HCT116 (cell line): ENCODE data around the gene PPP2R3A. TPM values are rescaled to one million over a fixed set of nuclear protein-coding genes. Genes with fewer than 3 reads are reported as not detected.

Source experiments
- ATAC-seq: fragments of 200-7000 bp; cut with Tn5 transposase; 2 replicates; pipeline ENCODE4 v1.9.1; 2020; ENCODE audit warnings: mild to moderate bottlenecking, moderate library complexity
- BruUV-seq: library from RNA; stranded (reverse); fragments of 400-500 nt; replicated peaks from 2 replicates; lab custom pipeline; 2021; lab: Mats Ljungman, UMichigan
- CTCF ChIA-PET: fragments of 300-600 bp; sonication (Branson Sonifier 250); formaldehyde crosslinking; loops from one replicate; lab custom pipeline; 2021; ENCODE audit warnings: antibody characterized with exemption; lab: Charles Lee
- POLR2A ChIA-PET: fragments of 300-600, 350-600 bp; sonication (Branson Sonifier 250); formaldehyde crosslinking; loops from one replicate; lab custom pipeline; 2021; ENCODE audit warnings: antibody characterized with exemption; lab: Charles Lee
- RAD21 ChIA-PET, 2 experiments: fragments of 300-600 bp; sonication (Branson Sonifier 250); formaldehyde crosslinking; loops; one replicate each; lab custom pipeline; 2023; ENCODE audit warnings: low total read pairs in 2 of 2; ENCODE audit not compliant: uncharacterized antibody in 2 of 2, unreplicated experiment in 2 of 2, low non-redundant PET in 1 of 2; lab: Charles Lee
- DNase-seq: peaks from one replicate; pipeline ENCODE4 v3.0.0-alpha.2; 2010; ENCODE audit warnings: low read depth, low spot score
- H2AFZ ChIP-seq: fragments of 200-600 bp; shearing (Covaris generic), sonication (generic); 2 replicates; pipeline ENCODE4 v1.6.1; 2017; ENCODE audit warnings: low read depth, mixed run types, mixed read lengths, antibody characterized with exemption, low read length; ENCODE audit not compliant: poor library complexity, severe bottlenecking
- H3K27ac ChIP-seq: 2 replicates; pipeline ENCODE4 v1.5.1; 2012; ENCODE audit warnings: low read depth, low read length
- H3K27me3 ChIP-seq: fragments of 200-600 bp; sonication (generic); 2 replicates; pipeline ENCODE4 v1.6.1; 2016; ENCODE audit warnings: mixed run types, low read length, mixed read lengths; ENCODE audit not compliant: insufficient read depth
- H3K36me3 ChIP-seq, 2 experiments: fragments of 200-500 bp in 1 of 2; fragments of 200-600 bp in 1 of 2; sonication (Bioruptor generic) in 1 of 2; sonication (generic) in 1 of 2; 2 replicates each; pipeline versions ENCODE4 v1.5.1 to v1.6.1; 2014 to 2016; ENCODE audit warnings: low read length in 2 of 2, inconsistent platforms in 1 of 2, mixed read lengths in 1 of 2, mixed run types in 1 of 2; ENCODE audit not compliant: insufficient read depth in 2 of 2, control insufficient read depth in 1 of 2
- H3K4me1 ChIP-seq, 2 experiments: fragments of 200-600 bp in 1 of 2; sonication (generic) in 1 of 2; 2 replicates each; pipeline versions ENCODE4 v1.5.1 to v1.6.1; 2012 to 2017; ENCODE audit warnings: low read length in 2 of 2, inconsistent platforms in 1 of 2, mild to moderate bottlenecking in 1 of 2, mixed read lengths in 1 of 2, mixed run types in 1 of 2, moderate library complexity in 1 of 2; ENCODE audit not compliant: insufficient read depth in 2 of 2, control insufficient read depth in 1 of 2
- H3K4me2 ChIP-seq: fragments of 200-600 bp; sonication (generic); 2 replicates; pipeline ENCODE4 v1.6.1; 2017; ENCODE audit warnings: mixed run types, low read length, mixed read lengths
- H3K4me3 ChIP-seq, 2 experiments: fragments of 200-600 bp in 1 of 2; sonication (generic) in 1 of 2; replicated peaks in 1 of 2; 2 replicates each; pipeline ENCODE4 v1.5.1; 2011 to 2016; ENCODE audit warnings: low read length in 2 of 2, control low read depth in 1 of 2, low read depth in 1 of 2, mild to moderate bottlenecking in 1 of 2, mixed read lengths in 1 of 2, mixed run types in 1 of 2
- H3K79me2 ChIP-seq: fragments of 200-600 bp; sonication (generic); 2 replicates; pipeline ENCODE4 v1.6.1; 2017; ENCODE audit warnings: mild to moderate bottlenecking, mixed run types, low read length, moderate library complexity, mixed read lengths; ENCODE audit not compliant: insufficient read depth
- H3K9ac ChIP-seq: fragments of 200-600 bp; sonication (generic); 2 replicates; pipeline ENCODE4 v1.6.1; 2016; ENCODE audit warnings: low read length, mixed read lengths
- H3K9me2 ChIP-seq: fragments of 200-600 bp; sonication (generic), shearing (Covaris generic); 2 replicates; pipeline ENCODE4 v1.6.1; 2017; ENCODE audit warnings: mixed run types, mild to moderate bottlenecking, moderate library complexity; ENCODE audit not compliant: insufficient read depth
- H3K9me3 ChIP-seq, 2 experiments: fragments of 200-500 bp in 1 of 2; fragments of 200-600 bp in 1 of 2; sonication (Bioruptor generic) in 1 of 2; sonication (generic) in 1 of 2; 2 replicates each; pipeline ENCODE4 v1.6.1; 2014 to 2017; ENCODE audit warnings: low read length in 2 of 2, mixed read lengths in 2 of 2, inconsistent platforms in 1 of 2, low read depth in 1 of 2, mild to moderate bottlenecking in 1 of 2, mixed run types in 1 of 2, moderate library complexity in 1 of 2; ENCODE audit not compliant: control insufficient read depth in 1 of 2, insufficient read depth in 1 of 2
- H4K20me1 ChIP-seq: fragments of 200-600 bp; sonication (generic), shearing (Covaris generic); 2 replicates; pipeline ENCODE4 v1.6.1; 2017; ENCODE audit warnings: mixed run types, mild to moderate bottlenecking, moderate library complexity; ENCODE audit not compliant: insufficient read depth
- CEBPB ChIP-seq: IDR thresholded peaks from 2 replicates; pipeline ENCODE4 v1.6.1; 2012; ENCODE audit warnings: low read depth
- EGR1 ChIP-seq: IDR thresholded peaks from 2 replicates; pipeline ENCODE4 v1.6.1; 2012; ENCODE audit warnings: low read depth
- ELF1 ChIP-seq: IDR thresholded peaks from 2 replicates; pipeline ENCODE4 v1.6.1; 2012; ENCODE audit warnings: low read depth, borderline replicate concordance
- EZH2phosphoT487 ChIP-seq: fragments of 200-600 bp; IDR thresholded peaks from 2 replicates; pipeline ENCODE4 v1.6.1; 2018; ENCODE audit warnings: antibody characterized with exemption, borderline replicate concordance
- SIN3A ChIP-seq: IDR thresholded peaks from 2 replicates; pipeline ENCODE4 v1.6.1; 2012; ENCODE audit warnings: low read depth
- SP1 ChIP-seq: IDR thresholded peaks from 2 replicates; pipeline ENCODE4 v1.6.1; 2012; ENCODE audit warnings: low read depth
- TCF7L2 ChIP-seq: IDR thresholded peaks from 2 replicates; pipeline ENCODE4 v1.7.0; 2011; ENCODE audit warnings: borderline replicate concordance, inconsistent platforms; ENCODE audit not compliant: insufficient read depth, insufficient read length; ENCODE audit errors: extremely low read depth
- YY1 ChIP-seq: IDR thresholded peaks from 2 replicates; pipeline ENCODE4 v1.6.1; 2011; ENCODE audit warnings: low read length, low read depth, moderate library complexity, mild to moderate bottlenecking; ENCODE audit not compliant: insufficient replicate concordance; ENCODE audit errors: extremely low read depth
- ZNF274 ChIP-seq: fragments of 200-500 bp; sonication (Bioruptor generic); IDR thresholded peaks from 2 replicates; pipeline ENCODE4 v1.6.1; 2014; ENCODE audit warnings: mild to moderate bottlenecking, low read depth, low read length, inconsistent platforms
- intact Hi-C: fragments of 100-400 bp; cut with micrococcal nuclease; formaldehyde crosslinking; loops from 2 replicates; pipeline ENCODE4 v1.10.0; 2022
- total RNA-seq: library from RNA; stranded (reverse); gene quantifications from one replicate; pipeline ENCODE4 v1.2.1, GENCODE V29; 2021; ENCODE audit not compliant: unreplicated experiment
- TF ChIP-seq, protein P1 (sequence below), 3 experiments: fragments of 200-600 bp in 1 of 3; sonication (generic) in 1 of 3; IDR thresholded peaks in 2 of 3; conservative IDR thresholded peaks in 1 of 3; 2 replicates each; pipeline ENCODE4 v1.5.1; 2012 to 2017; ENCODE audit warnings: low read depth in 2 of 3, low read length in 2 of 3, antibody characterized with exemption in 1 of 3, borderline replicate concordance in 1 of 3, control low read depth in 1 of 3, mild to moderate bottlenecking in 1 of 3, mixed read lengths in 1 of 3, mixed run types in 1 of 3, moderate library complexity in 1 of 3; ENCODE audit not compliant: insufficient read depth in 1 of 3
- TF ChIP-seq, protein P2 (sequence below): IDR thresholded peaks from 2 replicates; pipeline ENCODE4 v1.6.1; 2012; ENCODE audit warnings: low read depth
- TF ChIP-seq, protein P3 (sequence below): IDR thresholded peaks from 2 replicates; pipeline ENCODE4 v1.6.1; 2011; ENCODE audit warnings: mild to moderate bottlenecking, low read length, moderate library complexity; ENCODE audit not compliant: insufficient replicate concordance; ENCODE audit errors: extremely low read depth
- TF ChIP-seq, protein P4 (sequence below): IDR thresholded peaks from 2 replicates; pipeline ENCODE4 v1.6.1; 2012

PPP2R3A gene
- total RNA-seq, 1 experiment from 2014 or later, result 6.1 TPM

DNA sequence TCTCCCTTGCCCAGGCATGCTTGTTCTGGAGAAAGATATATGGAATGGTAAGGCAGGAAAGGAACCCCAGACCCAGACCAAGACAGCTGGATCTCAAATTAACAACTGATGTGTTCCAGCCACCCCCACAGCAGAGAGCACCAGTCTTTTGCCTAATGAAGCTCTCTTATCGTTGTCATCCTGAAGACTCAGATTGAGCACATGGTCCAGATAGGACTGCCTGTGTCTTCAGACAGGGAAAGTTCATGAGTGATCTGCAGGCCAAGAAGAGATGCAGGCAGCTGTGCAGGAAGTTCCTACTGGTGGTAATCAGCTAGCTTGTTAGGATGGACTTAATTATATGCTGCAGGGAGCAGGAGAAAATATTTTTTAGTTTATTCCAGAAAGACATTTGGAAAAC is 53.3 kb downstream of the PPP2R3A start (continued):
- TF ChIP-seq EZH2phosphoT487 (no peak), SP1 (no peak), TCF7L2 (no peak), SIN3A (no peak), ZNF274 (no peak)
- TF ChIP-seq, protein P1, sequence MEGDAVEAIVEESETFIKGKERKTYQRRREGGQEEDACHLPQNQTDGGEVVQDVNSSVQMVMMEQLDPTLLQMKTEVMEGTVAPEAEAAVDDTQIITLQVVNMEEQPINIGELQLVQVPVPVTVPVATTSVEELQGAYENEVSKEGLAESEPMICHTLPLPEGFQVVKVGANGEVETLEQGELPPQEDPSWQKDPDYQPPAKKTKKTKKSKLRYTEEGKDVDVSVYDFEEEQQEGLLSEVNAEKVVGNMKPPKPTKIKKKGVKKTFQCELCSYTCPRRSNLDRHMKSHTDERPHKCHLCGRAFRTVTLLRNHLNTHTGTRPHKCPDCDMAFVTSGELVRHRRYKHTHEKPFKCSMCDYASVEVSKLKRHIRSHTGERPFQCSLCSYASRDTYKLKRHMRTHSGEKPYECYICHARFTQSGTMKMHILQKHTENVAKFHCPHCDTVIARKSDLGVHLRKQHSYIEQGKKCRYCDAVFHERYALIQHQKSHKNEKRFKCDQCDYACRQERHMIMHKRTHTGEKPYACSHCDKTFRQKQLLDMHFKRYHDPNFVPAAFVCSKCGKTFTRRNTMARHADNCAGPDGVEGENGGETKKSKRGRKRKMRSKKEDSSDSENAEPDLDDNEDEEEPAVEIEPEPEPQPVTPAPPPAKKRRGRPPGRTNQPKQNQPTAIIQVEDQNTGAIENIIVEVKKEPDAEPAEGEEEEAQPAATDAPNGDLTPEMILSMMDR (IDR thresholded peaks at IDR 0.05 in 2 of 3, conservative IDR thresholded peaks at IDR 0.05 in 1 of 3; ENCODE audit: borderline replicate concordance in 1 of 3, insufficient read depth in 1 of 3, low read depth in 2 of 3, low read length in 2 of 3), result no peak

DNA sequence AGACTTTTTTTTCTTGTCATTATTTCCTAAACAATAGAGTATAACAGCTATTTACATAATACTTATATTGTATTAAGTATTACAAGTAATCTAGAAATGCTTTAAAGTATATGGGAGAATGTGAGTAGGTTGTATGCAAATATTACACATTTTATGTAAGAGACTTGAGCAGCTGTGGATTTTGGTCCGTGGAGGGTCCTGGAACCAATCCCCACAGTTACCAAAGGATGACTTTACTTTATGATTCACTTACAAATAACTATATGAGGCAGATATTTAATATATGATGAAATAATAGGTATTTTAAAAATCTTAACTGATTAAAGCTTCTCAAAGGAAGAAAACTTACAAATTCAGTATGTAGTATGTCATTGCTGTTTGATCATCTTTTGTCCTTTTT is 56.3 kb downstream of the PPP2R3A start:
- Histone ChIP-seq H2AFZ (no peak overlapping the region), H3K27ac (no peak overlapping the region), H4K20me1 (no peaks in the 10 kb centered on the region), H3K9me3 (no peaks in the 10 kb centered on the region), H3K9ac (no peak overlapping the region), H3K9me2 (no peaks in the 10 kb centered on the region), H3K4me2 (no peak overlapping the region), H3K27me3 (no peaks in the 10 kb centered on the region), H3K4me1 (no peaks in the 10 kb centered on the region), H3K79me2 (no peaks in the 10 kb centered on the region), H3K4me3 (no peak overlapping the region), H3K36me3 (no peaks in the 10 kb centered on the region)
- ChIA-PET RAD21 (no interaction called here), CTCF (interaction anchor here (1.2 kb wide), 1 partner anchor 21 kb away, joined by 3 read pairs; no protein-coding TSS in a partner anchor), POLR2A (no interaction called here)
- BruUV-seq, result no TSS peak
- no peak for ATAC-seq
- TF ChIP-seq SP1, result no peak
- no peak for TF ChIP-seq EZH2phosphoT487
- TF ChIP-seq, protein P2, sequence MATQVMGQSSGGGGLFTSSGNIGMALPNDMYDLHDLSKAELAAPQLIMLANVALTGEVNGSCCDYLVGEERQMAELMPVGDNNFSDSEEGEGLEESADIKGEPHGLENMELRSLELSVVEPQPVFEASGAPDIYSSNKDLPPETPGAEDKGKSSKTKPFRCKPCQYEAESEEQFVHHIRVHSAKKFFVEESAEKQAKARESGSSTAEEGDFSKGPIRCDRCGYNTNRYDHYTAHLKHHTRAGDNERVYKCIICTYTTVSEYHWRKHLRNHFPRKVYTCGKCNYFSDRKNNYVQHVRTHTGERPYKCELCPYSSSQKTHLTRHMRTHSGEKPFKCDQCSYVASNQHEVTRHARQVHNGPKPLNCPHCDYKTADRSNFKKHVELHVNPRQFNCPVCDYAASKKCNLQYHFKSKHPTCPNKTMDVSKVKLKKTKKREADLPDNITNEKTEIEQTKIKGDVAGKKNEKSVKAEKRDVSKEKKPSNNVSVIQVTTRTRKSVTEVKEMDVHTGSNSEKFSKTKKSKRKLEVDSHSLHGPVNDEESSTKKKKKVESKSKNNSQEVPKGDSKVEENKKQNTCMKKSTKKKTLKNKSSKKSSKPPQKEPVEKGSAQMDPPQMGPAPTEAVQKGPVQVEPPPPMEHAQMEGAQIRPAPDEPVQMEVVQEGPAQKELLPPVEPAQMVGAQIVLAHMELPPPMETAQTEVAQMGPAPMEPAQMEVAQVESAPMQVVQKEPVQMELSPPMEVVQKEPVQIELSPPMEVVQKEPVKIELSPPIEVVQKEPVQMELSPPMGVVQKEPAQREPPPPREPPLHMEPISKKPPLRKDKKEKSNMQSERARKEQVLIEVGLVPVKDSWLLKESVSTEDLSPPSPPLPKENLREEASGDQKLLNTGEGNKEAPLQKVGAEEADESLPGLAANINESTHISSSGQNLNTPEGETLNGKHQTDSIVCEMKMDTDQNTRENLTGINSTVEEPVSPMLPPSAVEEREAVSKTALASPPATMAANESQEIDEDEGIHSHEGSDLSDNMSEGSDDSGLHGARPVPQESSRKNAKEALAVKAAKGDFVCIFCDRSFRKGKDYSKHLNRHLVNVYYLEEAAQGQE, result no peak
- no peak for TF ChIP-seq EGR1
- TF ChIP-seq, protein P3, sequence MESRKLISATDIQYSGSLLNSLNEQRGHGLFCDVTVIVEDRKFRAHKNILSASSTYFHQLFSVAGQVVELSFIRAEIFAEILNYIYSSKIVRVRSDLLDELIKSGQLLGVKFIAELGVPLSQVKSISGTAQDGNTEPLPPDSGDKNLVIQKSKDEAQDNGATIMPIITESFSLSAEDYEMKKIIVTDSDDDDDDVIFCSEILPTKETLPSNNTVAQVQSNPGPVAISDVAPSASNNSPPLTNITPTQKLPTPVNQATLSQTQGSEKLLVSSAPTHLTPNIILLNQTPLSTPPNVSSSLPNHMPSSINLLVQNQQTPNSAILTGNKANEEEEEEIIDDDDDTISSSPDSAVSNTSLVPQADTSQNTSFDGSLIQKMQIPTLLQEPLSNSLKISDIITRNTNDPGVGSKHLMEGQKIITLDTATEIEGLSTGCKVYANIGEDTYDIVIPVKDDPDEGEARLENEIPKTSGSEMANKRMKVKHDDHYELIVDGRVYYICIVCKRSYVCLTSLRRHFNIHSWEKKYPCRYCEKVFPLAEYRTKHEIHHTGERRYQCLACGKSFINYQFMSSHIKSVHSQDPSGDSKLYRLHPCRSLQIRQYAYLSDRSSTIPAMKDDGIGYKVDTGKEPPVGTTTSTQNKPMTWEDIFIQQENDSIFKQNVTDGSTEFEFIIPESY, result no peak
- no peak for TF ChIP-seq ELF1
- TF ChIP-seq TCF7L2, result no peak
- TF ChIP-seq SIN3A, result no peak
- TF ChIP-seq CEBPB, result no peak
- TF ChIP-seq YY1, result no peak
- TF ChIP-seq, protein P4, sequence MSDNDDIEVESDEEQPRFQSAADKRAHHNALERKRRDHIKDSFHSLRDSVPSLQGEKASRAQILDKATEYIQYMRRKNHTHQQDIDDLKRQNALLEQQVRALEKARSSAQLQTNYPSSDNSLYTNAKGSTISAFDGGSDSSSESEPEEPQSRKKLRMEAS, result no peak
- no peak for TF ChIP-seq ZNF274
- intact Hi-C loops, result no loop called here
- DNase-seq, result no peak
